IPS-11a (cell line): ENCODE measurements around the gene PLCG2.
"Not testable (repeated sequence)": the region's sequence is repeated elsewhere in the genome, so short reads cannot be mapped to it uniquely, and the experiment has no call there.

Experiments used
- H3K4me3 ChIP-seq: one replicate; pipeline ENCODE4 v1.5.1; 2013; ENCODE audit warnings: low read depth, low read length, control low read depth

Gene PLCG2

DNA sequence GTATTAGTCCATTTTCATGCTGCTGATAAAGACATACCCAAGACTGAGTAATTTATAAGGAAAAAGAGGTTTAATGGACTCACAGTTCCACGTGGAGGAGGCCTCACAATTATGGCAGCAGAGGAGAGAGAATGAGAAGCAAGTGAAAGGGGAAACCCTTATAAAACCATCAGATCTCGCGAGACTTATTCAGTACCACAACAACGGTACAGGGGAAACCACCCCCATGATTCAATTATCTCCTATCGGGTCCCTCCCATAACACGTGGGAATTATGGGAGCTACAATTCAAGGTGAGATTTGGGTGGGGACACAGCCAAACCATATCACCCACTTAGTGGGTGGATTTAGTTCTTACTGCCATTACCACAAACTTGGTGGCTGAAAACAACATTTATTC is 155.6 kb downstream of the PLCG2 start:
- H3K4me3 ChIP-seq = not testable (repeated sequence)

DNA sequence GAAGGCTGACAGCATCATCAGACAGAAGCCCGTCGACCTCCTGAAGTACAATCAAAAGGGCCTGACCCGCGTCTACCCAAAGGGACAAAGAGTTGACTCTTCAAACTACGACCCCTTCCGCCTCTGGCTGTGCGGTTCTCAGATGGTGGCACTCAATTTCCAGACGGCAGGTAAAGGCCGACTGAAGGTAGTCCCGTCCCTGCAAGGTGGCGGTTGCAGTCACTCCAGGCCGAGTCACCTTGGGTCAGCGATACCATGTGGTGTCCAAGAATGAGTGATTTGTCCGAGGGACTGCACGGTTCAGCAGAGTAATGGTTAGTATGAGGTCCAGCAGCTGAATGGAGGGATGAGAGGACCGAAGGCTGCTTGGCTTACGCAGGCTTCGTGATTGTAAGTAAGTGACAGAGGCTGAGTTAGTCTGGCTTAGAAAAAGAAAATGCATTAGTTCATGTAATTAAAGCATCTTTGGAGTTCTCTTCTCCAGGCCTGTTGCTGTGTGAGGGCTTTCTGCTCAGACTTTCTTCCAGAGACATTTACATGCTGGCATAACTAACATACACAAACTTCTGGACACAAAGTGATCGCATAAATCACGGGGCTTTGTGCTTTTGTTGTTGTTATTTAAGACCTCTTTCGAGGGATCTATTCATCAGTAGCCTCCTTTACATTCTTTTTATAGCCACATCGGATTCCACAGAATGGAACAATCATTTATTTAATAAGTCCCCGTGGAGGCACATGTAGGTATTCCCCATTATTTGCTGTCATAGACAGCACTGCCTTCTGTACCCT is 157.3 kb downstream of the PLCG2 start:
- no peak overlapping the region for H3K4me3 ChIP-seq

- no peak overlapping the region for H3K4me3 ChIP-seq
These were observed 158.4 kb downstream of the PLCG2 start for GRCh38 chr16:81937305-81938038.

- H3K4me3 ChIP-seq = no peak overlapping the region
These were observed 159.5 kb downstream of the PLCG2 start for GRCh38 chr16:81938326-81939163.

DNA sequence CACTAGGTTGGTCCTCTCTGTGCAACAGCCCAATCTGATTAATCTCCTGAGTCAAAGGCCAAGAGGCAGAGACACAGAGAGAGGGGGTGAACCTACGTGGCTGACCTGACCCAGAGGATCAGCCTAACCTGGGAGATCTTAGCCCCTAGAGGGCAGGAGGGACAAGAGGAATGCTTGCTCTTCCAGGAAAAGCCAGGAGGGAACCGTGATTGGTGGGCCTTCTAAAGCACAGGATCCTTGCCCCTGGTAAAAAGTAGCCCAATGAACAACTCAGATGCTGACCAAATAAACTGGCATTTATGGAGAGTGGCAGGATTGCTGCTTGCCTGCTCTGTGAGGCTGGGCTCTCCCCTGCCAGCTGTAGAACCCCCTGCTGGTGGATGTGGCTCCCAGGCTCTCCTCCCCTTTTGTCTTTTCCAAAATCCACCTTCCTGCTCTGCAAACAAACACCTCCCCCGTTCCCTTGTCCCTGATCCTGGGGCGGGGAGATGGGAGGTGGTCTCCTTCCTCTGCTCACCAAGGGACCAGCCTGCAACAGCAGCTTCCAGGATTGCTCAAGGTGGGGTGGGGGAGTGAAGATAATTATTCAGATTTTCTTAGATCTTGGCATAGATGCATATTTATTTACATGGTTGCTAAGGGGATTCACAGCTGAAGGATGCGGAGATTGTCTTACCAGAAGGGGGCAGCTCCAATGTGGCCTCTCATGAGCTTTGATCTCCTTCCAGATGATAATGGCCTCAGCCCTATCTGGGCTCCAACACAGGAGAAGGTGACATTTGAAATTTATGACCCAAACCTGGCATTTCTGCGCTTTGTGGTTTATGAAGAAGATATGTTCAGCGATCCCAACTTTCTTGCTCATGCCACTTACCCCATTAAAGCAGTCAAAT is 160.3 kb downstream of the PLCG2 start:
- no peak overlapping the region for H3K4me3 ChIP-seq

- H3K4me3 ChIP-seq = no peak overlapping the region
These were observed 161.9 kb downstream of the PLCG2 start for GRCh38 chr16:81940781-81941560.

- H3K4me3 ChIP-seq = no peak overlapping the region
These were observed 163.0 kb downstream of the PLCG2 start for GRCh38 chr16:81942007-81942601.

GRCh38 chr16:81945665-81946064 is 166.6 kb downstream of the PLCG2 start:
- H3K4me3 ChIP-seq = no peak overlapping the region

GRCh38 chr16:81946206-81946605 is 167.1 kb downstream of the PLCG2 start:
- no peak overlapping the region for H3K4me3 ChIP-seq

DNA sequence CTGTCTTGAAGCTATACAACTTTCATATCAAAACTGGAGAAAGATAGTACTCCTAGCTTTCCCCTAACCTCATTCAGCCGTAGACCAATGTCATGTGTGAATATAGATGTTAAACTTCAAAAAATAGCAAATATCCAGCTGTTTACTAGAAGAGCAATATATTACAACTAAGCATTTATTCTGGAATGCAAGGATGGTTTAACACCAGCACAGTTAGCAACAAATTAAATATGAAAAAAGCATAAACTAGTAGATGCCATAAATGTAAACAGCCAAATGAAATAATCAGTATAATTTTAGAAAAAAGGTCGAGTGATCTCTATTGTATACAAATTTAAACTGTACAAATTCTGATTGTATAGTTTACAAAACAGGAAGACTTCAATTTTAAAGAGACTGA is 172.5 kb downstream of the PLCG2 start:
- no peak overlapping the region for H3K4me3 ChIP-seq

DNA sequence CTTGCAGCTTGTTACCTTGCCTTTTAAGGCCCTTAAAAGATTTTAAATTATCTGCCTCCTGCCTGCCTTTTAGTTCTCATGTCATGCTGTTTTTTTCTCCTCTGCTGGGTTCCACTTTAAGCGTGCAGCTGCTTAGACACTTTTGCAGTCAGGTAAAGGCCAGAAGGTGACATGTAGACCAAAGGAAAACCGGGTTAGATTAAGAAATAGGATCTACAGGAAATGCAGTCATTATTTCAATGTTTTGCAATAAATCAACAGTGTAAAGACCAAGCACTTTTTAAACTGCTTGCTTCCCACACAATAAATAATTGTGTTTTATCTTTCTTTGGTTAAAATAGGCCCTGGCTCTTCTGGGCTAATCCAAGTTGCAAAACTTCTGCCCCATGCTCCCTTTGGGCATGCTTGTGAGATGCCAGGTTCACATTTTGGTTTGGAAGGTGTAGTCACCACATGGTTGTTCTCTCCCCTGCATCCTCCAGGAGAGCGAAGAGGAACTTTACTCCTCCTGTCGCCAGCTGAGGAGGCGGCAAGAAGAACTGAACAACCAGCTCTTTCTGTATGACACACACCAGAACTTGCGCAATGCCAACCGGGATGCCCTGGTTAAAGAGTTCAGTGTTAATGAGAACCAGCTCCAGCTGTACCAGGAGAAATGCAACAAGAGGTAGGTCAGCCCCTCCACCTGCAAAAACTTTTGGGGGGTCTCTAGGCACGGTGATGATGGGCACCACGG is 177.3 kb downstream of the PLCG2 start:
- no peak overlapping the region for H3K4me3 ChIP-seq

DNA sequence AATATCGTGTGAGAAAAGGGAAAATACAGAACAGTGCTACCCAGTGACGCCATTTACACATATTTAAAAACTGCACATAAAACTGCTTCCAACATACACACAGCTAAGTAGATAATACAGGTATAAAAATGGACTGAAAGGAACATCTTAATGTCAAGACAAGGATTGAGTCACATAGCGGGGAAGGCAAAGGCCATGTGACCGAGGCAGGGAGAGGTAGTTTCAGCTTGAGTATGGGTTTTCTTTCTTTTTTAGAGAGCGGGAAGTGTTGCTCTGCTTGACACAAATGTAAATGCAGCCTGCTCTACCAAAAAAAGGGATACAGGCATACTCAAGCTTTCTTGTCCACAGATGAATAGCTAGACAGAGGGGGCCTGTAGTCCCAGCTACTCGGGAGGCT is 185.7 kb downstream of the PLCG2 start:
- no peak overlapping the region for H3K4me3 ChIP-seq

DNA sequence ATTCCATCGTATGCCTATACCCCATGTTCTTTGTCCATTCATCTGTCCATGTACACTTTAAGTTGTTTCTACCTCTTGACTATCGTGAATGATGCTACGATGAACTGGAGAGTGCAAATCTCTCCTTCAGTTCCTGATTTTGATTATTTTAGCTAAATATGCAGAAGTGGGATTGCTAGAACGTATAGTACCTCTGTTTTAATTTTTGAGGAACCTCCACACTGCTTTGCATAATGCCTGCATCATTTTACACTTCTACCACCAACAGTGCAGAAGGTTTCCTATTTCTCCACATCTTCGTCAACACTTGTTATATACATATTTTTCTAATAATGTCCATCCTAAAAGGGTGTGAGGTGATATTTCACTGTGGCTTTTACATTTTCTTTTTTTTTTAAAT is 188.3 kb downstream of the PLCG2 start:
- no peak overlapping the region for H3K4me3 ChIP-seq

- H3K4me3 ChIP-seq = no peak overlapping the region
These were observed 192.8 kb downstream of the PLCG2 start for GRCh38 chr16:81971853-81972252.

- H3K4me3 ChIP-seq = no peak overlapping the region
These were observed 194.6 kb downstream of the PLCG2 start for GRCh38 chr16:81973737-81974136.

DNA sequence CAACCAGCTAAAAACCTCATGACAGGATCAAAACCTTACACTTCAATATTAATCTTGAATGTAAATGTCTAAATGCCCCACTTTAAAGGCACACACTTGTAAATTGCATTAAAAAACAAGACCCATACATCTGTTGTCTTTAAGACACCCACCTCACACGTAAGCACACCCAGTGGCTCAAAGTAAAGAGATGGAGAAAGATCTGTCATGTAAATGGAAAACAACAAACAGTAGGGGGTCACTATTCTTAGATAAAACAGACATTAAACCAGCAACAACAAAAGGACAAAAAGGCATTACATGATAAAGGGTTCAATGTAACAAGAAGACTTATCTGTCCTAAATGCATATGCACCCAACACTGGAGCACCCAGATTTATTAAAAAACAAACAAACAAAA is 196.5 kb downstream of the PLCG2 start:
- no peak overlapping the region for H3K4me3 ChIP-seq

DNA sequence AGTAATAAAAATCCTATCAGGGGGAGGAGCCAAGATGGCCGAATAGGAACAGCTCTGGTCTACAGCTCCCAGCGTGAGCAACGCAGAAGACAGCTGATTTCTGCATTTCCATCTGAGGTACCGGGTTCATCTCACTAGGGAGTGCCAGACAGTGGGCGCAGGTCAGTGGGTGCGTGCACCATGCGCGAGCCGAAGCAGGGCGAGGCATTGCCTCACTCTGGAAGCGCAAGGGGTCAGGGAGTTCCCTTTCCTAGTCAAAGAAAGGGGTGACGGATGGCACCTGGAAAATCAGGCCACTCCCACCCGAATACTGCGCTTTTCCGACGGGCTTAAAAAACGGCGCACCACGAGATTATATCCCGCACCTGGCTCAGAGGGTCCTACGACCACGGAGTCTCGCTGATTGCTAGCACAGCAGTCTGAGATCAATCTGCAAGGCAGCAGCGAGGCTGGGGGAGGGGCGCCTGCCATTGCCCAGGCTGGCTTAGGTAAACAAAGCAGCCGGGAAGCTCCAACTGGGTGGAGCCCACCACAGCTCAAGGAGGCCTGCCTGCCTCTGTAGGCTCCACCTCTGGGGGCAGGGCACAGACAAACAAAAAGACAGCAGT is 198.3 kb downstream of the PLCG2 start:
- H3K4me3 ChIP-seq = not testable (repeated sequence)

DNA sequence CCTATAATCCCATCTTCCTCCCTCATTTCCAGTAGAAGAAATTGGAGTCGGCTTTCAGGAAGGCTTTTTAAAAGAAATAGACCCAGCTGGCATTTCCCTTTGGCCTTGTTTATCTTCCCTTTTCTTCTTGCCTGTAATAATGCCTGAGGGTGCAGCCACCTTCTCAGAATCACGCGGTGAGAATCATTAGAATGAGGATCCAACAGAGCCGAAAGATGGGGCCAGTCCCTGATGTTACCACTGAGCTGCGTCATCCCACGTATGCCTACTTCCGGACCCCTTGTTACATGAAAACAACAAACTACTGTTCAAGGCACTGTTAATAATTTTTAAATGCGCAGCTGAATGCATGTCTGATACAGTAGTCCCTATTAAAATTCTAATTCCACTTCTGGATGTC is 208.0 kb downstream of the PLCG2 start:
- no peak overlapping the region for H3K4me3 ChIP-seq
